Activated CD4-positive, CD25-positive, alpha-beta regulatory T cell treated with anti-CD3 and anti-CD28 coated beads, Interleukin-2, amount 50 U/mL, for 16 hours (primary cell): ENCODE results near the gene NUFIP2.
"Not testable (repeated sequence)": the region's sequence is repeated elsewhere in the genome, so short reads cannot be mapped to it uniquely, and the experiment has no call there.

Experiments
- DNase-seq: peaks from one replicate; pipeline ENCODE4 v3.0.0-alpha.2; 2020; ENCODE audit warnings: low read depth, low spot score

The NUFIP2 gene, protein sequence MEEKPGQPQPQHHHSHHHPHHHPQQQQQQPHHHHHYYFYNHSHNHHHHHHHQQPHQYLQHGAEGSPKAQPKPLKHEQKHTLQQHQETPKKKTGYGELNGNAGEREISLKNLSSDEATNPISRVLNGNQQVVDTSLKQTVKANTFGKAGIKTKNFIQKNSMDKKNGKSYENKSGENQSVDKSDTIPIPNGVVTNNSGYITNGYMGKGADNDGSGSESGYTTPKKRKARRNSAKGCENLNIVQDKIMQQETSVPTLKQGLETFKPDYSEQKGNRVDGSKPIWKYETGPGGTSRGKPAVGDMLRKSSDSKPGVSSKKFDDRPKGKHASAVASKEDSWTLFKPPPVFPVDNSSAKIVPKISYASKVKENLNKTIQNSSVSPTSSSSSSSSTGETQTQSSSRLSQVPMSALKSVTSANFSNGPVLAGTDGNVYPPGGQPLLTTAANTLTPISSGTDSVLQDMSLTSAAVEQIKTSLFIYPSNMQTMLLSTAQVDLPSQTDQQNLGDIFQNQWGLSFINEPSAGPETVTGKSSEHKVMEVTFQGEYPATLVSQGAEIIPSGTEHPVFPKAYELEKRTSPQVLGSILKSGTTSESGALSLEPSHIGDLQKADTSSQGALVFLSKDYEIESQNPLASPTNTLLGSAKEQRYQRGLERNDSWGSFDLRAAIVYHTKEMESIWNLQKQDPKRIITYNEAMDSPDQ

DNA sequence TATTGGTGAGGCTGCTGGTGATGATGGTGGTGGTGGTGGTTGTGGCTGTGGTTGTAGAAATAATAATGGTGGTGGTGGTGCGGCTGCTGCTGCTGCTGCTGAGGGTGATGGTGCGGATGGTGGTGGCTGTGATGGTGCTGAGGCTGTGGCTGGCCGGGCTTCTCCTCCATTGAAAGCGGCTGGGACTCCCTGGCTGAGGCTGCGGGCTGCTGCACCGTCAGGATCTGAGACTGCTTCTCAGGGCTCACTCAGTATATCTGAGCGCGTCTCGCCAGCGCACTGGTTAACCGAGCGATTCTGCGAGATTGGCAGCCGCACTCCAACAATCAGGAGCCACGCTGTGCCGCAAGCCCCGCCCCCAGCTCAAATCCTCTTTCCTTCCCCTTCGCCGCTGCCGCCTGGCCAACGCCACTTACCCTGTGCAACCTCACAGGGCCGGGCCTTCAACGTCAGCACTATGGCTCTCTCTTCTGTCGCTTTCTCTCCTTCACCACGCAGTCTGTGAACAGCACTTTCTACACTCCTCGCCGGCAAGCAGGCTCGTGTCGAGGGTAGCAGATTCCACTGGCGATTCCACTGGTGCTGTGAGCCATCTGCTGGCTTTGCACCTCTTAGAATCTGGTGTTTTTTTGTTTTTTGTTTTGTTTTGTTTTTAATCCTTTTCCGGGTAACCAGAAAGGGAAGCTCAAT is at the start of gene NUFIP2:
TSS of gene NUFIP2 (minus strand) at position 259 of the 690 bp plus-strand sequence. CDS start at position 170, 89 bp downstream.
- DNase-seq: peak; percentile 93

DNA sequence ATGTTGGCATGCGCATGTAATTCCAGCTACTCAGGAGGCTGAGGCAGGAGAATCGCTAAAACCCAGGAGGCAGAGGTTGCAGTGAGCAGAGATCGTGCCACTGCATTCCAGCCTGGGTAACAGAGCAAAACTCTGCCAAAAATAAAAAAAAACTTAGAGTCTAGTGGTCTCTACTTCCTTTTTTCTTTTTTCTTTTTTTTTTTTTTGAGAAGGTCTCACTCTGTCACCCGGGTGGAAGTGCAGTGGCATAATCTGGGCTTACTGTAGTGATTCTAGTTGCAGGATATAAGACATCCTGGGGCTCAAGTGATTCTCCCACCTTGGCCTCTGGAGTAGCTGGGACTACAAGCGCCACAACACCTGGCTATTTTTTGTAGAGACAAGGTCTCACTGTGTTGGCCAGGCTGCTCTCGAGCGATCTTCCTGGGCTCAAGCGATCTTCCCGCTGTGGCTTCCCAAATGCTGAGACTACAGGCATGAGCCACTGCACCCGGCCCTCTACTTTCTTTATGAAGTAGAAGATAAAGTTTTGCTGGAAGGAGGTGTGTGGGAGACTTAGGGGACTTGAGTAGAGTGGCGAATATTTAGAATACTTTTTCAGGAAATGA is 48.3 kb upstream of the NUFIP2 start:
- no peak for DNase-seq

DNA sequence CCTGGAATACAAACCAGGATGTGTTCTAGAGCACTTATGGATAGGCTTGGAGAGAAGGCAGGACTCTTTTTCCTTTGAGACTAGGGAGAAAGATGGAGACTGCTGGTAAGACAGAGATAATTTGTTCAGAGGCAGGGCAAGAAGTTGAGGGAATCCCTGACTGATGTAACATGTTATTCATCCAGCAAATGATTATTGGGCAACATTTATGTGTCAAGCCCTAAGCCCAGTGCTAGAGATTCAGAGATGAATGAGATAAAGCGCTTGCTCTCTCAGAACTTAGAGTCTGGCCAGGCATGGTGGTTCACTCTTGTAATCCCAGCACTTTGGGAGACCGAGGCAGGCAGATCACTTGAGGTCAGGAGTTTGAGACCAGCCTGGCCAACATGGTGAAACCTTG is 47.8 kb upstream of the NUFIP2 start:
- no peak for DNase-seq

DNA sequence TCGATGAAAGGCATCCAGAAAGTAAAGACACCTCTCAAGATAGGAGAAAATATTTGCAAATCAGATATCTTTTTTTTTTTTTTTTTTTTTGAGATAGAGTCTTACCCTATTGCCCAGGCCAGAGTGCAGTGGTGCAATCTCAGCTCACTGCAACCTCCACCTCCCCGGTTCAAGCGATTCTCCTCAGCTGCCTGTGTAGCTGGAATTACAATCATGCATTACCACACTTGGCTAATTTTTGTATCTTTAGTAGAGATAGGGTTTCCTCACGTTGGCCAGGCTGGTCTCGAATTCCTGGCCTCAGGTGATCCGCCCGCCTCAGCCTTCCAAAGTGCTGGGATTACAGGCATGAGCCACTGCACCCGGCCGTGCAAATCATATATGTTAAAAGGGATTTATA is 45.1 kb upstream of the NUFIP2 start:
- DNase-seq: not testable (repeated sequence)

DNA sequence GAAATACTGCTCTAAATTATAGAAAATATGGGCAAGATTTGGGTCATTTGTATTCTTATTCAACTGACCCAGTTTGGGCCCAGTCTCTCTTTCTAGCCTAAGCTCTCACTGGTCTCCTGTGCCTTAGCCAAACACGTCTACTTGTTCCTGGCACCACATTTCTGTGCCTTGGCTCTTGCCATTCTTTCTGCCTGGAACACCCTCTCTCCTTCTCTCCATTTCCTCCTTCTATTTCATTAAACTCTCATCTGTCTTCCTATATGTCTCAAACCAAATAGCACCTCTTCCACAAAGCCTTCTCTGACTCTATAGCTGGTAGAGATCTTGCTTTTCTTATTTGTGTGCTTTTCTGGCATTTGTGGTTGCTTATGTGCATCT is 37.7 kb upstream of the NUFIP2 start:
- DNase-seq: no peak

DNA sequence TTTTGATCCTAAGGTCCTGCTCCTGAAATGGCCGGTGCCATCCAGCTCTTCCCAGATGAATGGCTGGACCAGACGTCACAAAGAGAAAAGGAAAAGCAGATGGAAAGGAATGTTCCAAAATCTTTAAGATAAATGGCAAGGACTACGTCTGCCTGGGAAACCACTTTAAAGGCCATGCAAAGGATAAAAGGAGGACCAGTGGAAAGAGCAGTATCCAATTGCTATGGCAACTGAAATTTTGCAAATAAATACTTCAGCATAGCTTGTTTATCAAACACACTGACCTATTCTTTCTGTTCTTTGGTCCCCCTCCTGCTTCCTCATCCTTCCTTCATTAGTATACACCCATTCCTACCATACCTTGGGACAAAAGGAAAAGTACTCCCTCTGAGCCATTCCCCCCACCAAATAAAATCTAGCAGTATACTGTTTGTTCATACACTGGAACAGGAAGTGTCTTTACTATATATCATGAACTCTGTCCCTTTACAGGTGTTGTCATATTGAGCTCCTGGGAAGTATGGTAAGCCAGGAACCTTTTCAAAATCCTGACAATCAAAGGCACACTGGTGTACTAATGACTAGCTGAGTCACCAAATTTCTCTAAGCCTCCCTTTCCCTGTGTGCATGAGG is 37.2 kb upstream of the NUFIP2 start:
- DNase-seq: no peak

DNA sequence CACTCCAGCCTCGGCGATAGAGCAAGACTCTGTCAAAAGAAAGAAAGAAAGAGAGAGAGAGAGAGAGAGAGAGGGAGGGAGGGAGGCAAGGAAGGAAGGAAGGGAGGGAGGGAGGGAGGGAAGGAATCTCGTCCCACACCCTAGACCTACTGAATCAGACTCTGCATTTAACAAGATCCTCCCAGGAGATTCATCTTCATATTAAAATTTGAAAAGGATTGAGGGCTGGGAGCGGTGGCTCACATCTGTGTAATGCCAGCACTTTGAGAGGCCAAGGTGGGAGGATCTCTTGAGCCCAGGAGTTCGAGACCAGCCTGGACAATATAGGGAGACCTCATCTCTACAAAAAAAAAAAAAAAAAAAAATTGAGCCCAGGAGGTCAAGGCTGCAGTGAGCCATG is 33.5 kb upstream of the NUFIP2 start:
- no peak for DNase-seq

DNA sequence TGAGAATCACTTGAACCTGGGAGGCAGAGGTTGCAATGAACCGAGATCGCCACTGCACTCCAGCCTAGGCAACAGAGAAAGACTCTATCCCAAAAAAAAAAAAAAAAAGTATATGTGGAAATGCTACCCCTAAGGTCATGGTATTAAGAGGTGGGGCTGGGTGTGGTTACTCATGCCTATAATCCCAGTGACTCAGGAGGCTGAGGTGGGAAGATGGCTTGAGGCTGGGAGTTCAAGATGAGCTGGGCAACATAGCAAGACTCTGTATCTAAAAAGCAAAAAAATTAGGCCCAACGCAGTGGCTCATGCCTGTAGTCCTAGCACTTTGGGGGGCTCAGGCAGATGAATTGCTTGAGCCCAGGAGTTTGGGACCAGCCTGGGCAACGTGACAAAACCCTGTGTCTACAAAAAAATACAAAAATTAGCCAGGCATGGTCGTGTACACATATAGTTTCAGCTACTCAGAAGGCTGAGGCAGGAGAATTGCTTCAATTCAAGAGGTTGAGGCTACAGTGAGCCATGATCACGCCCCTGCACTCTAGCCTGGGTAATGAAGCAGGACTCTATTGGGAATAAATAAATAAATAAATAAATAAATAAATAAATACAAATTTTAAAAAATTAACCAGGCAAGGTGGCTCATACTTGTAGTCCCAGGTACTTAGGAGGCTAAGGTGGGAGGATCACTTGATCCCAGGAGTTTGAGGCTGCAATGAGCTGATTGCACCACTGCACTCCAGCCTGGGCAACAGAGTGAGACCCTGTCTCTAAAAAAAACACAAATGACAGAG is 32.3 kb upstream of the NUFIP2 start:
- DNase-seq: no peak

DNA sequence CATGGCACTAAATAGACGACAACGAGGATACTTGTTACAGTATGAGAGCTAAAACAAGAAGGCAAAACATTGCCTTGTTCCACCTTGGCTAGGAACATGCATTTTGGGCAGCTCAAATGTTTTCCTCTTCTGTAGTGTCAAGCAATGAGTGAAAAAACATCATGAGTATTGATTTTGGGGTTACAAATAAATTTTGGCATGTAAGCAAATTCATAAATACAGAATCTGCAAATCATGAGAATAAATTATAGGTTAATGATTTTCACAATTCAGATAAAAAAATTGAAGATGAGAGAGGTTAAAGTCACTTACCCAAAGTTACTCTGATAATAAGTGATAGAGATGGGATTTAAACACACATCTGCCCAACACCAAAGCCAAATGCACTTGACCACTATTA is 28.4 kb upstream of the NUFIP2 start:
- no peak for DNase-seq

DNA sequence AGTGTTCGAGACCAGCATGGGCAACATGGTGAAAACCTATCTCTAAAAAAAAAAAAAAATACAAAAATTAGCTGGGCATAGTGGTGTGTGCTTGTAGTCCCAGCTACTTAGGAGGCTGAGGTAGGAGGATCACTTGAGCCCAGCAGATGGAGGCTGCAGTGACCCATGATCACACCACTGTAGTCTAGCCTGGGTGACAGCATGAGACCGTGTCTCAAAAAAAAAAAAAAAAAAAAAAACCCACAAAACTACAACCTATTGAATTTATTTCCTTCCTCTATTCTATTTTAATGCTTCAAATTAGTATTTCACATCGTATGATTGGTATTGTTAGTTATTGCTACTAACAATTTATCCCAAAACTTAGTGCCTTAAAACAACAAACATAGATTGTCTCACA is 9.4 kb upstream of the NUFIP2 start:
- no peak for DNase-seq

DNA sequence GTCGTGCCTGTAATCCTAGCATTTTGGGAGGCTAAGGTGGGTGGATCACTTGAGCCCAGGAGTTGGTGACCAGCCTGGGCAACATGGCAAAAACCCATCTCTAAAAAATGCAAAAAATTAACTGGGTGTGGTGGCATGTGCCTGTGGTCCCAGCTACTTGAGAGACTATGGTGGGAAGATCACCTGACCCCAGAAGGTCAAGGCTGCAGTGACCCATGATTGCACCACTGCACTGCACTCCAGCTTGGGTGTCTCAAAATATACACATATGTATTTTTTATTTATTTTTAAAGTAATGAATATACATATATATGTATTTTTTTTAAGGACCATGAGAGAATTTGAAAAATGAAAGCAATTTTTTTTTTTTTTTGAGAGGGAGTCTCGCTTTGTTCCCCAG is 5.1 kb upstream of the NUFIP2 start:
- DNase-seq: no peak

DNA sequence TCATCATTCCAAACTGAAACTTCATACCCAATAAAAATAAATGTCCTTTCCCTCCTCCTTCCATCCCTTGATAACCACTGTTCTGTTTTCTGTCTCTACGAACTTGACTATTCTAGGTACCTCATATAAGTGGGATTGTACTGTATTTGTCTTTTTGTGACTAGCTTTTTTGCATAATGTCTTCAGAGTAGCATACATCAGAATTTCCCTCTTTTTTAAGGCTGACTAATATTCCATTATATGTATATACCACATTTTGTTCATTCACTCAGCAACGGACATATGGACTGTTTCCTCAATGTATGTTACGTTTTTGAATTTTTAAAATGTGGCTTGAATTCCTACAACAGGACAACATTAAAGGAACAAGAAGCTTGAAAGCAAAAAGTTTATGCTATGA is 1.5 kb upstream of the NUFIP2 start:
- no peak for DNase-seq

DNA sequence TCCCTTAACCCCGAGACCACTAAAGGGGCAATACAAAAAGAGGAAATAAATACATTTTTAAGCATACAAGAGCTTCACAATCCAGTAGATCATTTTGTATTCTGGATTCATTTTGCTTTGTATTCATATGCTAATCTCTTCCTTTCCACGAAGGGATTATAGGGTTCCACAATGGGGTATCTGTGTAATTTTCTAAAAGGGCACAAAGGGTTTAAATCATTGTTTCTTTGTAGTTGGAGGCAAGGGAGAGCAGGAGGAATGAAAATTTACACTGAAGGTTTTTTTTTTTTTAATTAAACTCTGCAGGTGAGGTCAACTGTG is 592 bp upstream of the NUFIP2 start:
- no peak for DNase-seq

DNA sequence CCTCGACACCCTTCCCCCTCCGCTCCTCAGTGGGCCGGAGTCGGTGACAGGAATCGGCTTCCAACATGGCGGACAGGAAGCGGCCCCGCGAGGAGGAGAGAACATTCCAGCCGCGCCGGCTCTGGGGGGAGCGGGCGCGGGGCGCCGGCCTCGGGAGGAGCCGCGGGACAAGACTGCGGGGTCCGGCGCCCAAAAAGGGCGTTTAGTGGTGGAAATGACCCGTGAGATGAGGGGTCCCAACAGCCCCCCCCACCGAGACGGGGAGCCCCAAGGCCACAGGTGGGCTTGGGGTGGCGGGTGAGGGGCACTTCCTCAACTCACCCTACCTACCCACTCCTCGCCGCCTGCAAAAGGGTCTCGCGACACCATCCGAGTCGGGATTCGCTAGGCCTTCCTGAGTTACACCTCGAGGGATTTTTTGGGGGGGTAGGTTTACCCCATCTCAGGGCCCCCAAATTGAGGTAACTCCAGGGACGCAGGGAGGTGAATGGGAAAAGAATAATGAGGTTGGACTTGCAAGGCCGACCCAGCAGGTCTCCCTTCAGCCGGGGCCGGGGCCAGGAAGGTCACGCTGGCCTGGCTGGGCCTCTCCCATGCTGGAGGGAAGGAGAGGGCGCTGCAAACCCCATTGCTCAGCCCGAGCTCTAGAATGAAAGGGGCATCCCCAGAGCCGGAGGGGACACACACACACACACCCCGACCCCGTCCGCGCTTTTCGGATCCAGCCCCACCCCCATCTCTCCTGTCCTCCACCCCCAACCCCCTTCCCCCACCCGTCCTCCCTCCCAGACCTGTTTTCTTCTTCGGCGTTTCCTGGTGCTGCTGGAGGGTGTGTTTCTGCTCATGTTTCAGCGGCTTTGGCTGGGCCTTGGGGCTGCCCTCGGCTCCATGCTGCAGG is 707 bp downstream of the NUFIP2 start:
- DNase-seq: peak; percentile 37

DNA sequence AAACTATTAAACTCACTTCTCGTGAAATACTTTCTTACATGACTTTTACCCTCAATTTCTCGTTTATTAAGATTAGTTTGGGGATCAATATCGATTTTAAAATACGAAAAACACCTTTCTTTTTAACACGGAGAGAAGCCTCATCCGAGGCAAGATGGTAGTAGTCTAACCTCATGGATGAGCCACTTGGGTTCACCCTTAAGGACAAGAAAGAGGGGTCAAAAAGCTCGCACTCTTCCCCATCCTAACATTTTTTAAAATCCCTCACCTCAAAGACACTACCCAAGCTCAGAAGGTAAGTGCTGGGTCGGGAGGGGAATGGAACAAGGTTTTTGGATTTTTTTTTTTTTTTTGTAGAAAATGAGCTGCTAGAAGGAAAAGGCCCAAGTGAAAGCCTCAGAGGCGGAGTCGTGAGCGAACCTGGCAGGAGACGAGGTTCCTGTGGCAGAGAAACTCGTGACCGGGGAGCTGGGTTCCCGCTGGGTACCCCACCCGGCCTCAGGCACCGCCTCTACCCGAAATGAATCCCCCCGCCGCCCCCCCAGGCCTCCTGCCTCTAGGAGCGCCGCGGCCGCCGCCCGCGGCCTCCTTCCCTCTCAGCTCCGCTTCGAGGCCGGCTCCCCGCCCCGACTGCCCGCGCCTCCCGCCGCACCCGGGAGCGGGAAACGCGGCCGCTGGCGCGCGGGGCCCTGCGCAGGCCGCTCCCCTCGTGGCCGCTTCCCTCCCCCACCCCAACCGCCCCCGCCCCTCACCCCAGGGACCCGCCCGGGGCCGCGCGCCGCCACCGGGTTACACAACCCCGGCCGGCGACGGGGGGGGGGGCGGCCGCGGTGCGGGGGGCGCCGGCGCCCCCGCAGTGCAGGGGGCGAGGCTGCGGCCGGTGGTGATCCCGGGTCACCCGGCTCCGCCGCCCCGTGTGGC is 1.6 kb downstream of the NUFIP2 start:
- peak; percentile 6 for DNase-seq

DNA sequence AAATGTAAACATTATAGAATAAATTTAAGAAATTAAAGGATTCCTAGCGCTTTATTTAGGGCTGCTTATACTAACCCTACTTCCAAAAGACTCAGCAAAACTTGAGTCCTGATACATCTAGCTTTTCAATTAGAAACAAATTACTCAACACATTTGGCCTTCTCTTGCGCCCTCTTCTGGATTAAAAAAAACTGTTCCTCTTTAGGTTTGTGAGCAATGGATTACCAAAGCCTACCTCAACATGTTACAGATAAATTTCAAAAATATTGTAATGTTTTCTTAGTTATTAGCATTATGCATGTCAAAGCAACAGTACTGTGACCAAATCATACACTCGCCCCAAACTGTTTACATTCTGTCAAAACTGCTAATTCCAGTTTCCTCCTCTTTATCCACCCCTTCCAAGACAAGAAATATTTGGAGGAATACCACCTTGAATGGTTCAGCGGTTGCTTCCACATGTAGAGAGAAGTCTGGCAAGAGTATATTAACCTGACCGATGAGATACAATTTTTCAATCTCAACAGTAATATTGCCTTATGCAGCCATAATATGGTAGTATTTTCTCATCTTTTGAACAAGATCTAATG is 2.7 kb downstream of the NUFIP2 start:
- DNase-seq: peak; percentile 29

DNA sequence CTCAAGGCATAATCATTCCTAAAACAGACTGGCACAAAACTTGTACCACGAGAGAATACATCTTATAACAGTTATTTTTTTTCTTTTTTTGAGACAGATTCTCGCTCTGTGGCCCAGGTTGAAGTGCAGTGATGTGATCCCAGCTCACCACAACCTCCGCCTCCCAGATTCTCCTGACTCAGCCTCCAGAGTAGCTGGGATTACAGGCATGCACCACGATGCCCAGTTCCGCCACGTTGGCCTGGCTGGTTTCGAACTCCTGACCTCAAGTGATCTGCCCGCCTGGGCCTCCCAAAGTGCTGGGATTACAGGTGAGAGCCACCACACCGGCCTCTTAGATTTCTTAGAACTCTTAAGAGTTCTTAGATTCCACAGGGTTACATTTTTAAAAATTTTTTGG is 4.1 kb downstream of the NUFIP2 start:
- no peak for DNase-seq

DNA sequence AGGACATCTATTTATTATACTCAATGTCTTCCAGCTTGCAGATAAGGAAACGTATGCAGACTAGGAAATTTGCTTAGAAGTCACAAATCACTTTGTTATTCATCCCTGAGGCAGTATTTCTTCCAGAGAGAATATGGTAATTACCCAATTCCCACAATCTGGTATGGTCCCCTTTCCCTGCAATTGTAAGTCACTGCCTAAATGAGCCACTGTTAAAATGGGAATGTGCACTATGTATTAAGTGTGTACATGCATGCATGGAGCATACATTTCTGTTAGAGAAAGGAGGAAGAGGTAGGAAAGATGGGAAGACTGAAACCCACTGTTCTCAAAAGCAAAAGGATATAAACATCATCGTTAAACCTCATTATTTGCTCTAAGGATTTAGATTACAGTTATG is 10.0 kb downstream of the NUFIP2 start:
- DNase-seq: no peak

DNA sequence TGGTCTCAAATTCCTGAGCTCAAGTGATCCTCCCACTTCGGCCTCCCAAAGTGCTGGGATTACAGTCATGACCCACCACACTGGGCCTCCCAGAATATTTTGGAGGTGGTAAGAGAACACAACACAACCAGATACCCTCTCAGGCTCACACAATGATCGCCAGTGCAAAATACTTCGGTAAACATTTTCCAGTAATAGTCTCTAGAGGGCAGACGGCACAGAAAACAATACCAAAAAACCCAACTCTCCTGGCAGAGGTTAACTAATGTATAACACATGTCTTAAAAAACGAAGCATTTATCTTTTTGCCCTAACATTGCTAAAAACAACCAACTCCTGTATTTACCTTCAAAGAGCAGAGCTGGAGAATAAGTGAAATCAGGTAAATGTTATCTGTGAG is 10.5 kb downstream of the NUFIP2 start:
- DNase-seq: no peak
